GM12892 (cell line): ENCODE measurements around the gene VNN1.

ENCODE experiments used
- DNase-seq: peaks from one replicate; pipeline ENCODE4 v3.0.0; 2011; ENCODE audit not compliant: insufficient read length
- FAIRE-seq: peaks from 2 replicates; lab custom pipeline; 2011; peaks lifted over from hg19 to GRCh38; lab: Jason Lieb, UNC
- POLR2A ChIP-seq: IDR thresholded peaks from 2 replicates; pipeline ENCODE4 v1.6.1; 2011; ENCODE audit warnings: low read depth, low read length, control low read depth
- POLR2AphosphoS5 ChIP-seq: IDR thresholded peaks from 2 replicates; pipeline ENCODE4 v1.6.1; 2011; ENCODE audit warnings: low read depth, low read length, control low read depth
- TAF1 ChIP-seq: IDR thresholded peaks from 2 replicates; pipeline ENCODE4 v1.6.1; 2011; ENCODE audit warnings: low read depth, mild to moderate bottlenecking, control low read depth, low read length, borderline replicate concordance

The VNN1 gene

GRCh38 chr6:132633362-132633761, 80.5 kb downstream of the VNN1 start:
- FAIRE-seq (no peak), DNase-seq (no peak)
- TF ChIP-seq TAF1 (no peak), POLR2AphosphoS5 (no peak), POLR2A (no peak)
